Measurements from ENCODE around the gene SLC9C1.

The SLC9C1 gene

GRCh38 chr3:112307557-112307956, 13.5 kb upstream of the SLC9C1 start:
- no peak for DNase-seq

GRCh38 chr3:112306825-112307224, 12.8 kb upstream of the SLC9C1 start:
- no peak for DNase-seq

- no peak for DNase-seq
These were observed 10.6 kb upstream of the SLC9C1 start for GRCh38 chr3:112304611-112305010.

GRCh38 chr3:112303764-112304325, 9.8 kb upstream of the SLC9C1 start:
- peak in 11 of 56 donors; percentile 8 to 50 (median 36) for DNase-seq

- peak in 2 of 56 donors; percentile 10 to 13 for DNase-seq
These were observed 9.1 kb upstream of the SLC9C1 start for GRCh38 chr3:112302881-112303763.

- no peak for DNase-seq
These were observed 8.3 kb upstream of the SLC9C1 start for GRCh38 chr3:112302150-112302830.

GRCh38 chr3:112298781-112299180, 4.8 kb upstream of the SLC9C1 start:
- DNase-seq, result no peak

GRCh38 chr3:112297714-112298113, 3.7 kb upstream of the SLC9C1 start:
- DNase-seq, result no peak

- DNase-seq, result no peak
These were observed 5.0 kb downstream of the SLC9C1 start for GRCh38 chr3:112289011-112289410.

GRCh38 chr3:112280266-112280665, 13.8 kb downstream of the SLC9C1 start:
- DNase-seq, result no peak

GRCh38 chr3:112273536-112273935, 20.5 kb downstream of the SLC9C1 start:
- no peak for DNase-seq

GRCh38 chr3:112261742-112262141, 32.3 kb downstream of the SLC9C1 start:
- DNase-seq, result no peak

GRCh38 chr3:112260563-112260962, 33.5 kb downstream of the SLC9C1 start:
- DNase-seq, result no peak

GRCh38 chr3:112253301-112253971, 40.6 kb downstream of the SLC9C1 start:
- no peak for DNase-seq

GRCh38 chr3:112247900-112248299, 46.1 kb downstream of the SLC9C1 start:
- no peak for DNase-seq

GRCh38 chr3:112247350-112247749, 46.7 kb downstream of the SLC9C1 start:
- no peak for DNase-seq

- DNase-seq, result no peak
These were observed 60.9 kb downstream of the SLC9C1 start for GRCh38 chr3:112233083-112233482.

- no peak for DNase-seq
These were observed 62.3 kb downstream of the SLC9C1 start for GRCh38 chr3:112231727-112232126.

GRCh38 chr3:112230033-112230432, 64.0 kb downstream of the SLC9C1 start:
- DNase-seq, result no peak

- DNase-seq, result no peak
These were observed 65.2 kb downstream of the SLC9C1 start for GRCh38 chr3:112228786-112229185.

GRCh38 chr3:112200317-112200666, 93.7 kb downstream of the SLC9C1 start:
- DNase-seq, result no peak

All from nucleus accumbens (tissue), 56 donors.